HG03103 (cell line): Measurements from ENCODE around the gene APOH.

ENCODE experiments used
- ATAC-seq: cut with Tn5 transposase; IDR thresholded peaks from one replicate; pipeline ENCODE4 v1.9.1; 2021; ENCODE audit warnings: low read depth; ENCODE audit not compliant: unreplicated experiment

APOH gene

GRCh38 chr17:66235377-66235994 is 6.3 kb upstream of the APOH start:
- no peak for ATAC-seq

- no peak for ATAC-seq
Measured at GRCh38 chr17:66234611-66235010, 5.4 kb upstream of the APOH start.

- no peak for ATAC-seq
Measured at GRCh38 chr17:66233023-66233753, 4.0 kb upstream of the APOH start.

- ATAC-seq = no peak
Measured at GRCh38 chr17:66230922-66231591, 1.8 kb upstream of the APOH start.

- no peak for ATAC-seq
Measured at GRCh38 chr17:66229783-66230538, 746 bp upstream of the APOH start.

- no peak for ATAC-seq
Measured at GRCh38 chr17:66227212-66228045, 1.8 kb downstream of the APOH start.

- ATAC-seq = no peak
Measured at GRCh38 chr17:66222798-66223350, 6.3 kb downstream of the APOH start.

GRCh38 chr17:66221755-66222530 is 7.3 kb downstream of the APOH start:
- ATAC-seq = no peak

GRCh38 chr17:66221343-66221742 is 7.9 kb downstream of the APOH start:
- ATAC-seq = no peak

- no peak for ATAC-seq
Measured at GRCh38 chr17:66220079-66220835, 9.0 kb downstream of the APOH start.

GRCh38 chr17:66215529-66215911 is 13.7 kb downstream of the APOH start:
- no peak for ATAC-seq

GRCh38 chr17:66214884-66215528 is 14.2 kb downstream of the APOH start:
- no peak for ATAC-seq

GRCh38 chr17:66211047-66211810 is 18.0 kb downstream of the APOH start:
- ATAC-seq = no peak

GRCh38 chr17:66210208-66210574 is 19.0 kb downstream of the APOH start:
- no peak for ATAC-seq

- no peak for ATAC-seq
Measured at GRCh38 chr17:66207936-66208335, 21.3 kb downstream of the APOH start.

- no peak for ATAC-seq
Measured at GRCh38 chr17:66203274-66204015, 25.8 kb downstream of the APOH start.

- no peak for ATAC-seq
Measured at GRCh38 chr17:66200685-66201092, 28.5 kb downstream of the APOH start.
